ENCODE measurements around the gene HCN3.

Gene HCN3

DNA sequence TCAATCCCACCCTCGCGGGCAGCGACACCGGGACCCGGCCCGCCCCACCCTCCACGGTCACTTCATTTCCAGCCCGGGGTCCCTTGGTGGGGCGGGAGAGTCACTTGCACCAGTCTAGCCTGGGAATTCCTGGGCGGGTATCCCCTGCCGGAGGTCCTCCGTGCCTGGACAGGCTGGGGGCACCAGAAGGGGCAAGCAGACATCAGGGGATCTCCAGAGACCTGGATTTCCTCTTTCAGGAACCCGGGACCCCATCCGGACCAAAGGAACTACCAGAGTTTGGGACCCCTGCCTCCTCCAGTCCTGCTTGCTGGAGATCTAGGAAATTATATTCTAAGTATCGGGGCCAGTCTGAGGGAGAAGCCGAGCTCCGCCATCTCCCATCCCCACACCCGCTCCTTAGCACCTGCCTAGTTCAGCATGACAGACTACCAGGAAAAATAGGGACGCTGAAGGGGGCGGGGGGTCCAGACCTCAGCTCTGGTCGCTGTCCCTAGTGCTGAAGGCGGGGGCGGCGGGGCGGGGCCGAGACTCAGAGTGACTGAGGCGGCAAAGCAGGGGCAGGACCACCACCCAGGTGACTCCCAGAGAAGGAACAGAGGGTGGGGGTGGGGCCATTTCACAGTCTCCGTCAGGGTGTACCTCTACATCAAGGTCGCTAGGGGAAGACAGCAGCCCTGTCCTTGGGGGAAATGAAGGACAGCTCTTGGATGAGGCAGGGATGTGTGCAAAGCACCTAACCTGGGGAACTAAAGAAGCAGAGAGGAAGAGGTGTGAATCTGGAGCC lies 832 bp downstream of the HCN3 start:
- DNase-seq (ENCODE audit: low read depth), result no peak
- peak overlapping the region; percentile 65 for H3K4me3 ChIP-seq (ENCODE audit: low read length)
- TF ChIP-seq, protein P1, sequence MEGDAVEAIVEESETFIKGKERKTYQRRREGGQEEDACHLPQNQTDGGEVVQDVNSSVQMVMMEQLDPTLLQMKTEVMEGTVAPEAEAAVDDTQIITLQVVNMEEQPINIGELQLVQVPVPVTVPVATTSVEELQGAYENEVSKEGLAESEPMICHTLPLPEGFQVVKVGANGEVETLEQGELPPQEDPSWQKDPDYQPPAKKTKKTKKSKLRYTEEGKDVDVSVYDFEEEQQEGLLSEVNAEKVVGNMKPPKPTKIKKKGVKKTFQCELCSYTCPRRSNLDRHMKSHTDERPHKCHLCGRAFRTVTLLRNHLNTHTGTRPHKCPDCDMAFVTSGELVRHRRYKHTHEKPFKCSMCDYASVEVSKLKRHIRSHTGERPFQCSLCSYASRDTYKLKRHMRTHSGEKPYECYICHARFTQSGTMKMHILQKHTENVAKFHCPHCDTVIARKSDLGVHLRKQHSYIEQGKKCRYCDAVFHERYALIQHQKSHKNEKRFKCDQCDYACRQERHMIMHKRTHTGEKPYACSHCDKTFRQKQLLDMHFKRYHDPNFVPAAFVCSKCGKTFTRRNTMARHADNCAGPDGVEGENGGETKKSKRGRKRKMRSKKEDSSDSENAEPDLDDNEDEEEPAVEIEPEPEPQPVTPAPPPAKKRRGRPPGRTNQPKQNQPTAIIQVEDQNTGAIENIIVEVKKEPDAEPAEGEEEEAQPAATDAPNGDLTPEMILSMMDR (conservative IDR thresholded peaks at IDR 0.05; ENCODE audit: low read depth, low read length), result peak; percentile 32

DNA sequence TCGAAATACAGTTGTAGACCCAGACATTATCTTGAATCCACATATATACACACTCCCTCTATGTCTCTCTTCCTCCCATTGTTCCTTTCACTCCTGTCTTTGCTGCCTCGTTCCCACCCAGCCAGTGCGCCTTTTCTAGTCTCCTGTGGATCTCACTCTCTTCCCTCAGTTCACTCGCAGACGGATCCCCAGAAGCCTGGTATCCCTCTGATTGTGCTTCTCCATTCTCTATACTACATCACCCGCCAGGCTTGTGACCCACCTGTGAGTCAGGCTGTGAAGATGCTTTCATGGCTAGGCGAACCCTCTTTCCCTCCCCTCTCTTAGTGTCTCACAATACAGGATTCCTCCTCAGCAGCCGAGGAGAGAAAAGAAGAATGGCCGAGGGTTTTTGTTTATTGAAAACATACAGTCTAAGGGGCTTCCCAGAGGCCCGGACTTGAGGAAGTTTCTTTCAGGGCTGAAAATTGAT lies 1.5 kb downstream of the HCN3 start:
- TF ChIP-seq, protein P1 (conservative IDR thresholded peaks at IDR 0.05; ENCODE audit: low read depth, low read length), result no peak
- H3K4me3 ChIP-seq (ENCODE audit: low read length), result no peak overlapping the region
- DNase-seq (ENCODE audit: low read depth), result no peak

DNA sequence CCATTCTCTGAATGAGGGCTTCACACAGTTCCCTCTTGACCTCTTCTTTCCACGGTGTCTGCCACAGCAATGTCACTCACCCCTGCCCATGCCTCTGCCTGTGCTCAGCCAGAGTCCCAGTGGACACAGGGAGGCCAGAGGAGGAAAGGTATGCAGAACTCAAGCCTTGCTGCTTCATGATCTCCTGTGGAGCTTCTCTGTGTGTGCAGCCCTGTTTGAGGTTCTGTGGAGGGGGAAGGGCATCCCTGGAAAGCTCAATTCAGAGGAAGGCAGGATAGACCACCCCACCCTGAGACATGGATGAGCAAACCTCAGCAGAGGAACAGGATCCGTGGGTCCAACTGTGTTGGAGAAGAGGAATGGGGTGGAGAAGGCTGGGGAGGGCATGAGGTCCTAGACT lies 2.0 kb downstream of the HCN3 start:
- TF ChIP-seq, protein P1 (conservative IDR thresholded peaks at IDR 0.05; ENCODE audit: low read depth, low read length), result peak; percentile 2
- no peak for DNase-seq (ENCODE audit: low read depth)
- no peak overlapping the region for H3K4me3 ChIP-seq (ENCODE audit: low read length)

DNA sequence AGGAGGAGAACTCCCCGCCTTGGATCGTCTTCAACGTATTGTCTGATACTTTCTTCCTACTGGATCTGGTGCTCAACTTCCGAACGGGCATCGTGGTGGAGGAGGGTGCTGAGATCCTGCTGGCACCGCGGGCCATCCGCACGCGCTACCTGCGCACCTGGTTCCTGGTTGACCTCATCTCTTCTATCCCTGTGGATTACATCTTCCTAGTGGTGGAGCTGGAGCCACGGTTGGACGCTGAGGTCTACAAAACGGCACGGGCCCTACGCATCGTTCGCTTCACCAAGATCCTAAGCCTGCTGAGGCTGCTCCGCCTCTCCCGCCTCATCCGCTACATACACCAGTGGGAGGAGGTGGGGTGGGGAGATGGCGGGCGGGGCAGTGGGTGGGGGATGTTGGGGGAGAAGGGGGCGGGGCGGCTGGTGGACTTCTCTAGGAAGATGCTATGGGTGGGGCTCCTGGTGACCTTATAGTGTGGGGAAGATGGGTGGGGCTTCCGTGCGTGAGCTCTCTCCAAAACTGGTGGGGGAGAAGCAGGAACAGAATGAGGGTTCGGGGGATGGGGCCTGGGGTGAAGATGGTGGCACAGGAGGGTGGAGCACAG lies 5.3 kb downstream of the HCN3 start:
- TF ChIP-seq, protein P1 (conservative IDR thresholded peaks at IDR 0.05; ENCODE audit: low read depth, low read length), result no peak
- no peak overlapping the region for H3K4me3 ChIP-seq (ENCODE audit: low read length)
- DNase-seq (ENCODE audit: low read depth), result no peak

DNA sequence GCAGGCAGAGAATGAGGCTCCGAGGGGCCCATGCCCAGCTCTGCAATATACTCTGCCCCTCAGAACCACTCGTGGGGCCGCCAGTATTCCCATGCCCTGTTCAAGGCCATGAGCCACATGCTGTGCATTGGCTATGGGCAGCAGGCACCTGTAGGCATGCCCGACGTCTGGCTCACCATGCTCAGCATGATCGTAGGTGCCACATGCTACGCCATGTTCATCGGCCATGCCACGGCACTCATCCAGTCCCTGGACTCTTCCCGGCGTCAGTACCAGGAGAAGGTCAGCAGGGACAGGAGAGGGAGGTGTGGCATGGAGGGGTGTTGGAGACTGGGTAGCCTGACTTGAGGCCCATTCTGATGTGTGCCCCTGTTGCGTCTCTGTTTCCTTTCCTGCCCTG lies 7.2 kb downstream of the HCN3 start:
- DNase-seq (ENCODE audit: low read depth), result no peak
- H3K4me3 ChIP-seq (ENCODE audit: low read length), result no peak overlapping the region
- TF ChIP-seq, protein P1 (conservative IDR thresholded peaks at IDR 0.05; ENCODE audit: low read depth, low read length), result no peak

DNA sequence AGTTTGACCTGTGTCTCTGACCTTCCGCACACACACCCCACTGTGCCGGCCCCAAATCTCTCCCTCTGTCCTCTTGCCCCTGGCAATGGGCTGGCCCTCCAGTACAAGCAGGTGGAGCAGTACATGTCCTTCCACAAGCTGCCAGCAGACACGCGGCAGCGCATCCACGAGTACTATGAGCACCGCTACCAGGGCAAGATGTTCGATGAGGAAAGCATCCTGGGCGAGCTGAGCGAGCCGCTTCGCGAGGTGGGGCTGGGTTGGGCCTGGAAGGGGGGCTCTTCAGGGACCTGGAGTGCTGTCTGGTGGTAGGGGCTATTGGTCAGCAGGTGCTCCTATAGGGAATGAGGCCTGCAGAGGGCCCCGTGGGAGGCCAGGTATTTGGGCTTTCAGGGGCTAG lies 7.8 kb downstream of the HCN3 start:
- no peak overlapping the region for H3K4me3 ChIP-seq (ENCODE audit: low read length)
- TF ChIP-seq, protein P1 (conservative IDR thresholded peaks at IDR 0.05; ENCODE audit: low read depth, low read length), result no peak
- no peak for DNase-seq (ENCODE audit: low read depth)

DNA sequence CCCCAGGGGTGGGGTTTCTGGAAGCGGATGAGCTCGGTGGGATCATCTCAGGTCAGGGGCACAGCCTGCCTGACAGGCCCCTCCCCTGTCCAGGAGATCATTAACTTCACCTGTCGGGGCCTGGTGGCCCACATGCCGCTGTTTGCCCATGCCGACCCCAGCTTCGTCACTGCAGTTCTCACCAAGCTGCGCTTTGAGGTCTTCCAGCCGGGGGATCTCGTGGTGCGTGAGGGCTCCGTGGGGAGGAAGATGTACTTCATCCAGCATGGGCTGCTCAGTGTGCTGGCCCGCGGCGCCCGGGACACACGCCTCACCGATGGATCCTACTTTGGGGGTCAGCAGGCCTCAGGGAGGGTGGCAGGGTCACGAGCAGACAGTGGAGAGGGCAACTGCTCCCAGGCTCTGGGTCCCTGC lies 8.4 kb downstream of the HCN3 start:
- DNase-seq (ENCODE audit: low read depth), result no peak
- TF ChIP-seq, protein P1 (conservative IDR thresholded peaks at IDR 0.05; ENCODE audit: low read depth, low read length), result no peak
- no peak overlapping the region for H3K4me3 ChIP-seq (ENCODE audit: low read length)
